Fibroblast of skin of left quadriceps (primary cell): Measurements from ENCODE around the gene KDELR3.

Experiments used
- DNase-seq, 2 experiments: peaks; one replicate each; pipeline ENCODE4 v3.0.0-alpha.2; 2013; ENCODE audit warnings: low read depth in 2 of 2

KDELR3 gene

DNA sequence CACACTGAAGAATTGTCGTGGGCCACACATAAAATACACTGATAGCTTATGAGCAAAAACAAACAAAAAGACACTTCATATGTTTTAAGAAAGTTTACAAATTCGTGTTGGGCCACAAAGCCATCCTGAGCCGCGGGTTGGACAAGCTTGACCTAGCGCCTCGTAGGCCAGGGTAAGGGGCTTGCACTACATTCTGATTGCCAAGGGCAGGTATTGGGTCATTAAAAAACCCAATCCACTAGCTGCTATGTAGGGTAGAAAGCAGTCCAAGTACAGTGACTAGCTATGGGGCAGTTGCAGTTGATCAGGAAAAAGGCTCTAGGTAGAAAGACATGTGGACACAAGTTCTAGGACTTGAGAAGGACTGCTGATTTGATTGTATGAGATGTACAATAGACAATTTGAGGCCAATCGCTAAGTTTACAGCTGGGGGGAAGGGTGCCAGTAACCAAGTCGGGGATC, 14.0 kb downstream of the KDELR3 start:
- no peak for DNase-seq

DNA sequence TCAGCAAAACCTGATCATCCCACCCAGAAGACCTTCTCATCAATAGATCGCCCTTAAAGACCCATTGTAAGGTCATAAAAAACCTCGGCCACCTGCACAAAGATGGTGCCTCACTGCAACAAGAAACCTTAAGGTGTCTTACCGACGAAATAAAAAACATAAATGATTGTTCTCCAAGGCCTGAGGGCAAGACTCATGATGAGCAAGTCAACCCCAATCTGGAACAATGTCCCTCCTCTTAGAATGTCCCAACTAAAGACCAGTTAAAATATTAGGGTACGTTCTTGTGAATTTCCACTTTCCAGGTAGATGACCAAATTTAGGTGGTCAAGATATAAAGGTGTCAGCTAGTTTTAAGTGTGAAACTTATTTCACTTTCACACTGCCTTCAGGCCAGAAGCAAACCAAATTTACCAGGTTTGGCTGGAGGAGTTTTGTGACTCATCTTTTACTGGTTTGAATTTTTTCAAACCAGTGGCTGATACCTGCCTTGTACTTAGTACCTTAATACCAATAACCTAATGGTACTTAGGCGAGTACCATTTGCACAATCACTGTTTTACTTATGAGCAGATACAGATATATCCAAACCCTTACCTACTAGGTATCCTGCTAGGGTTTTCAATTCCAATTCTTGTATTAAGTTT, 14.9 kb downstream of the KDELR3 start:
- no peak for DNase-seq

DNA sequence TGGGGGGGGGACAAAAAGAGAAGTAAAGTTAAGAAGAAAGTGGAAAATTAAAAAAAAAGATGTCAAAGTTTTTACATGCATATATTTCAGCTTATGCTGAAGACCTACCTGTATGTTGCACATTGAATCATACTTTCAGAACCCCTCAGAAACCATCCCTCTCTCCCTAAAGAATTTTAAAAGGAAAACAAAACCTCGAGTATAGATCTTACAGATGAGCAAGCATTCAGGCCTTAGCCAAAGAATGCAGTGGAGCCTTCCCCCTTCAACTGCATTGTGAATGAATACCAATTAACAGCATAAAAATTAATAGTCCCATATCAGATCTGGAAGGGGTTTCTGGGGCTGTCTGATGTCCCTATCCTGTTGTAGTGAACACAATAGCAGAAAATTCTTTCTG, 16.3 kb downstream of the KDELR3 start:
- DNase-seq, result no peak

DNA sequence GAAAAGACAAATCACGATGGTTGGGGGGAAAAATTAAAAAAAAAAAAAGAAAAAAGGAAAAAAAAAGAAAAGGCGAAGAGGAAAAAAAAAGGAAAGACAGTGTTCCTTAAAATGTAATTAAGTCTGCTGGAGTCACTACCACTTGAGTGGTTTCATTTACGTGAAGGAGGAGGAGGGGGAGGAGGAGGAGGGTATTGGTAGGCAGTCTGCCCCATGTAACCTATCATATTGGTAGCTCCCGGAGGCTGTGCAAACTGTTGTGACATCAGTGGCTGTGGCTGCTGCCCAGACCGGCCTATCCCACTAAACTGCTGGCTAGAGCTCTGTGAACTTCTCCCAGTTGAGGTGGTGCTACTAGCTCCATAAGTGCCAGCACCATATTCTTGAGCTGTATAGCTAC, 17.9 kb downstream of the KDELR3 start:
- DNase-seq, result no peak

DNA sequence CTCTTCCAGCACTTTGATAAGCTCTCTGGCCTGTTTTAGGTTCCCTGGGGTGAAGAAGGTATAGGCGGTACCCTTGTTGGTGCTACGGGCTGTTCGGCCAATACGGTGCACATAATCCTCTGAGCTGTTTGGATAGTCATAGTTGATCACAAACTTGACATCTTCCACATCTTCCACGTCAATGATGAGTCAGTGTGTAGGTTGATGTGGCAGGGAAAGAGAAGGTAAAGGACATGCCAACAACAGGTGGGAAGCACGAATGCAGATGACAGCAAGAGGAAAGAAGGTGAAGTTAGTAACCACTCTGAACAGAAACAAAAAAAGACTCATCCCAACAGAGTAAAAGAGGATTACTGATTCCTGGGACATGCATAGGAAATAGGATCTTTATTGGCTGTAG, 20.1 kb downstream of the KDELR3 start:
- no peak for DNase-seq

DNA sequence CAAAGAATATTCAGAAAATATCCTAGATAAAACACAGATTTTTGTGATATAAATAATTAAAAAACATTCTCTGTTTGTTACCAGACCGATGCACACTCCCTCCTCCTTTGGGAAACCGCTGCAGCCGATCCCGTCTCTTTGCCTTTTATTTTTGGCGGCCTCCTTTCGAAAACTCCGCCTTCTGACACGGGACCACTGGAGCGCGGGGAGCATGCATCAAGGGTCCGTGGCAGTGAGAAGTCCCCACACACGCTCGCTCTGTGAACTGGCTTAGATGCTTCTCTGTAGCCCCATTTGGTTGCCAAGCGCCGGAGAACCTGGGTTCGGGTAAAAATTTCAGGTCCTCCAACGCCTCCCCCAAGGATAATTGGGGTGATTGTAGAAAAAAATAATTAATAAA, 21.2 kb downstream of the KDELR3 start:
- DNase-seq, result no peak

DNA sequence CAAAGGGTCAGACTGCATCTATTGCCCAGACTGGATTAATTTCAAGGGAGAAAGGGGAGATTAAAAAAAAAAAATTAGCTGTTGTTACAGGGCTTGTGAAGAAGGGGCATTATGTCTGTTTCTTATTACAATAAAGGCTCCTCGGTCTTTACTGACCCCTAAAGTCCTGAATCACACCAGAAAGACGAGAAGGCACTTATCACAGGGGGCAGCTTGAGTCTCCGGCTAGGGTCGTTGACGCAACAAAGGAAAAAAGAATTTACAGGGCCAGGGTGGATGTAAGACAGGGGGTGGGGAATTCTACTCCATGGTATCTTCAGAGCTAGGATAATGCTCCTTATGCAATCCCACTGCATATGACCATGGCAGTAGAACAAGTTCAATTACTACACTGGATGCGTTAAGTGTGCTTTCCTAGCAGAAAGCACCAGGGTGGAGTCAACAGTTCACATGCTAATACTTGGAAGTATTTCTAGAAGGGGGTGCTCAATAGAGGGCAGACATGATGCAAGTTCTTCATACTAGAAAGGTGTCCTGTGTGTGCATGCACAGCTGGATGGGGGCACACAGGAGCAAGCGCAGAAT, 21.8 kb downstream of the KDELR3 start:
- DNase-seq, result no peak

GRCh38 chr22:38490475-38490874, 22.6 kb downstream of the KDELR3 start:
- DNase-seq, result no peak

DNA sequence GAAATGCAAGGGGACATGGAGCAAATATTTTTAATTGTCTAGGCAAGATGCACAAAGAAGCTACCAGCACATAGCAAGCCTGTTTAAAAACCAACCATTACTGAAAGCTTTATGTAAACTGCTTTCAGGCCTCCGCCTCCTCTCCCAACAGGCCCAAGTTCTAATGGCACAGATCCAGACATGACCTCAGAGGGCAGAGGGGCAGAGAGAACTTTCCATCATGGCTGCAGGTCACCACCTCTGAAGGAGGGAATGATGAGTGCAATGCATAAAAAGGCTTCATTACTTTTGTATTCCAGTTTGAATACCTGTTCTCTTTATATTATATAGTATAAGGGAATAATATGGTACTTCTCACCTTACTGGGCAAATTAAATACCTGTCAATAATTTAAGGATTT, 23.0 kb downstream of the KDELR3 start:
- DNase-seq, result no peak

GRCh38 chr22:38491707-38492348, 23.9 kb downstream of the KDELR3 start:
- DNase-seq, result no peak

DNA sequence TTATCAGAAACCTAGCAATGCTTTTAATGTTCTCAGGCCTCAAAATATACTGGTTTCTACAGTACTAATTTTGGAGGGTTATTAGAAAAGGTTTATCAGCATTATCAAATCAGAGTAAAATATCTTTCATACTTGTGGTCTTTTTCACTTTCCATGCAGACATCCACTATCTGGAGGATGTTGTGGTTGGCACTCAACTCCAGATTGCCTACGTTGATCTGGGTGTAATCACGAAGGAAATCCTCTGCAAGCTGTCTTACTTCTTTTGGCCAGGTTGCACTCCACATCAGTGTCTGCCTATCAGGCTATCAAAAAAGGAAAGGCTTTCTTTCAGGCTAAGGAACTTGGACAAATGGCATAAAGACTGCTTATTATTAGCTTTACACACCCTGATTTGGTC, 26.6 kb downstream of the KDELR3 start:
- DNase-seq, result no peak

DNA sequence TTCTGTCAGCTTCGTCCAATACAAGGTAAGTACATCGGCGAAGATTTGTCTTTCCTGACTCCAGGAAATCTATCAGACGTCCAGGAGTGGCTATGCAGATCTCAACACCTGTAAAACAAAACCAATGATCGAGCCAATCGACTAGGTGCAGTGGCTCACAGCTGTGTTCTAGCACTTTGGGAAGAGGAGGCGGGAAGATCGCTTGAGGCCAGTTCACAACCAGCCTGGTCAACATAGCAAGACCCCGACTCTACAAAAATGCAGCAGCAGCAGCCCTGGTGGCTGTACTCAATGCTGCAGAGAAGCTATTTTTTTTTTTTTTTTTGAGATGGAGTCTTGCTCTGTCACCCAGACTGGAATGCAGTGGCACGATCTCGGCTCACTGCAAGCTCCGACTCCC, 27.0 kb downstream of the KDELR3 start:
- DNase-seq, result no peak

DNA sequence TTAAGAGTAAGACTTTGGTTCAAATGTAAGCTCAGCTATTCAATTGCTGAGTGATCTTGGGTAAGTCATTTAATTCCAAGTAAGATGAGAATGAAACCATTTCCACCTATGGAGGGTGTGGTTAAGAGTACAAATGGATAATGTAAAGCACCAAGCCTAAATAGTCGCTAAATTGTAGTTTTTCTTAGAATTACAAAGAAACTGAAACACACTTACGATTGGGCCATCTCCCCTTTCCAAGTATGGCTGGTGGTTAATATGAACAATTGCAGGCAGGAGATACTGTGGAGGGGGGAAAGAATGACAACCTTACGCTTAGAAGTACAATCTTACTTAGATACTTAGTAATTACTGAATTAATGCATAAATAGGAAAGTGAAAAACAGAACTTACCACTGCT, 30.0 kb downstream of the KDELR3 start:
- no peak for DNase-seq

DNA sequence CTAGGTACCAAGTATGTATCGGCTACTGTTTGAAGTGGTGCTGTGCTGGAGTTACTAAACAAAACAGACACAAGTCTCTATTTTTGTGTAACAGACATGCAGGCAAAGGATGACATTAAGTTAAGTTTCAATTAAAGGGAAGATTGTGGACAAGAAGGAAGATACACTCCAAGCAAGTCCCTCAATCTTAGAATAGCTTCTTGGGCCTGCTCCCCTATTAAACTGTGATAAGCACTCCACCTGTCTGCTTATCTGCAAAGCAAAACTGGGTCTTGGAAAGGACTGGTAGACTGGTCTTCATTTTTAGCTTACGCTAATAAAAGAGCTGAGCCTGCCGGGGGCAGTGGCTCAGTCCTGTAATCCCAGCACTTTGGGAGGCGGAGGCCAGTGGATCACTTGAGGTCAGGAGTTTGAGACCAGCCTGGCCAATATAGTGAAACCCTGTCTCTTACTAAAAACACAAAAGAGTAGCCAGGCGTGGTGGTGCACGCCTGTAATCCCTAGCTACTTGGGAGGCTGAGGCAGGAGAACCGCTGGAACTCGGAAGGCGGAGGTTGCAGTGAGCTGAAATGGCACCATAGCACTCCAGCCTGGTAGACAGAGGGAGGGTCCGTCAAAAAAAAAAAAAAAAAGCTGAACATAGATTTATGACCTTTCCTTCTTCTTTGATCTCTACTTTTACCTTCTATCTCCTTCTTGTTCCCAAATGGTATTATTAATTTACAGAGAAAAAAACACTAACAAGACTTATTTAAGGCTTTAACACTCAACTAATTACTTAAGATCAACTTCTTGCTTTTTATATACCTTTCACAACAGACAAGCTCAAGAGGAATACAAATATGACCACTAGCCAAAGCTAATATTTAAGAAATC, 34.1 kb downstream of the KDELR3 start:
- no peak for DNase-seq

DNA sequence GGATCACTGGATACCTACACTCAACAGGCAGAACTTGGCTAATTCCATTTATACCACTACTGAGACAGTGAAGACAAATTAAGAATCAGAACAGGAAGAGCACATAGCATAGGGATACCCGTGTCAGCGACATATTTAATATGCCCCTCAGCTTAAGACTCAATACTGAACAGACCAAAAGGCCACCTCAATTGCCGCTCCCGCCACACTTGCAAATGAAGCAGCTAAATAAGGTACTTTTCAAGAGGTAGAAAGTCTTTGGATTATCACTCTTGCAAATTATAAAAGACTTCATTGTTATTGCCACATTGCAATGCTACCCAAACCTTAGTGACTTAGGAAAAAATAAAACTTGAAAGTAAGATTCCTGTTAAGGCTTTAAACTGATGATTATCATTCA, 35.1 kb downstream of the KDELR3 start:
- DNase-seq, result no peak

GRCh38 chr22:38504731-38505540, 37.0 kb downstream of the KDELR3 start:
- no peak for DNase-seq

GRCh38 chr22:38505541-38506117, 37.7 kb downstream of the KDELR3 start:
- peak in 1 of 2 experiments; percentile 20 for DNase-seq

- peak; percentile 91 for DNase-seq
Measured at GRCh38 chr22:38506118-38506962, 38.4 kb downstream of the KDELR3 start, which contains the start of gene DDX17. TSS of gene DDX17 (minus strand) at chr22:38506311.

GRCh38 chr22:38510416-38510970, 42.6 kb downstream of the KDELR3 start:
- no peak for DNase-seq

- DNase-seq, result no peak
Measured at GRCh38 chr22:38513063-38513462, 45.2 kb downstream of the KDELR3 start.
